ENCODE data around the gene TCL1B. TPM values are rescaled to one million over a fixed set of nuclear protein-coding genes. Genes with fewer than 3 reads are reported as not detected.
"Not testable (repeated sequence)": the region's sequence is repeated elsewhere in the genome, so short reads cannot be mapped to it uniquely, and the experiment has no call there.

The TCL1B gene
- total RNA-seq, 1 experiment from 2014 or later: not detected

- no peak for DNase-seq (ENCODE audit: low read depth)
Measured at GRCh38 chr14:95701846-95702221, 15.6 kb downstream of the TCL1B start.

DNA sequence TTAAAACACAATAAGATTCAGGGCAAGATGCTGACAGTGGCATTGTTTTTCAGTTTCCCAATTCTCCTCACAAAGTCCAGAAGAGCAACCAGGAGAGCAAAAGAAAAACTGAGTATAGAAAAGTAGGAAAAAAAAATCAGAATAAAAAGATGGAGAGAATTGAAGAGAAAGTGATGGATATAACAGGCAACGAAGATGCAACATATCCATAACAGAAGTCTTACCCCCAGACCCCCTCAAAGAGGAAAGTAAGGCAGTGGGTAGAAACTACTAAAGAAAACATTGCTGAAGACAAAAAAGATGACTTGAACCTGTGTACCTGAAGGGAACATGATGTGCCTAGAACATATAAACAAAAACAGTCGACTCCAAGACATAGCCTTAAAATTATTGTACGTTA, 17.1 kb downstream of the TCL1B start:
- DNase-seq (ENCODE audit: low read depth): no peak

- DNase-seq (ENCODE audit: low read depth): no peak
Measured at GRCh38 chr14:95703805-95704204, 17.6 kb downstream of the TCL1B start.

DNA sequence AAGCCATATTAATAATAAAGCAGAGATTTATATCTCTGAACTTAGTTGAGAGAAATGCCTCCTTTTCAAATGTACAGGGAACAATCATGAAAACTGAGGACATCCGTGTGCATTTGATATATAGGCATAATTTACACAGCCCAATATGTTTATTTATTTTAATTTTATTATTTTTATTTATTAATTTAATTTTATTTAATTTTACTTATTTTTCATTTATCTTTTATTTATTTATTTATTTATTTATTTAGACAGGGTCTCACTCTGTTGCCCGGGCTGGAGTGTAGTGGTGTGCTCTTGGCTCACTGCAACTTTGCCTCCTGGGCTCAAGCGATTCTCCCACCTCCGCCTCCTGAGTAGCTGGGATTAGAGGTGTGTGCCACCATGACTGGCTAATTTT, 19.3 kb downstream of the TCL1B start:
- DNase-seq (ENCODE audit: low read depth): no peak

DNA sequence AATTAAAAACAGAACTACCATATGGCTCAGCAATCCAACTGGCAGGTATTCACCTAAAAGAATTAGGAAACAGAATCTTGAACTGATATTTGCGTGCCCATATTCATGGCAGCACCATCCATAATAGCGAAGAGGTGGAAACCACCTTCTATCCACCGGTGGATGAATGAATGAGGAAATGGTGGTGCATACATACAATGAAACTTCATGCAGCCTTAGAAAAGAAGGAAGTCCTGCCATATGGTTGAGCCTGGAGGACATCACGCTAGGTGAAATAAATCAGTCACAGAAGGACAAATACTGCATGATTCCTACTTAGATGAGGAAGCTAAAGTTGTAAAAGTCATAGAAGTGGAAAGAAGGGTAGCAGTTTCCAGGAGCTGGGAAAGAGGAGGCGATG, 21.1 kb downstream of the TCL1B start:
- DNase-seq (ENCODE audit: low read depth): no peak

DNA sequence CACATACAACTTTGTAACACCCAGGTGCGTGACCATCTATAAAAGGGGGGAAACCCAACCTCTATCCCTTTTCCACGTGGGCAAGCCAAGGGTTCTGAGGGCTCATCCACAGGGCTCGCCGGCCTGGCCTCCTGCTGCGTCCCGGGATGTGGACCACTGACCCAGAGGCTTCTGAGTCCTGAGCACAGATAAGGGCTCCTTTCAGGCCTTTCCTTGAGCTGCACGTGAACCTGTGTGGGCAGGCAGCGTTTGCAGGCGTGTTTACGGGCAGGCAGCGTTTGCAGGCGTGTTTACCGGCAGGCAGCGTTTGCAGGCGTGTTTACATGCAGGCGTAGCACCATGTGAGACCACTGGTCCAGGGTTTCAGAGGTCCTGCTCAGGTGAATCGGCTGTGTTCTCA, 23.9 kb downstream of the TCL1B start:
- no peak for DNase-seq (ENCODE audit: low read depth)

DNA sequence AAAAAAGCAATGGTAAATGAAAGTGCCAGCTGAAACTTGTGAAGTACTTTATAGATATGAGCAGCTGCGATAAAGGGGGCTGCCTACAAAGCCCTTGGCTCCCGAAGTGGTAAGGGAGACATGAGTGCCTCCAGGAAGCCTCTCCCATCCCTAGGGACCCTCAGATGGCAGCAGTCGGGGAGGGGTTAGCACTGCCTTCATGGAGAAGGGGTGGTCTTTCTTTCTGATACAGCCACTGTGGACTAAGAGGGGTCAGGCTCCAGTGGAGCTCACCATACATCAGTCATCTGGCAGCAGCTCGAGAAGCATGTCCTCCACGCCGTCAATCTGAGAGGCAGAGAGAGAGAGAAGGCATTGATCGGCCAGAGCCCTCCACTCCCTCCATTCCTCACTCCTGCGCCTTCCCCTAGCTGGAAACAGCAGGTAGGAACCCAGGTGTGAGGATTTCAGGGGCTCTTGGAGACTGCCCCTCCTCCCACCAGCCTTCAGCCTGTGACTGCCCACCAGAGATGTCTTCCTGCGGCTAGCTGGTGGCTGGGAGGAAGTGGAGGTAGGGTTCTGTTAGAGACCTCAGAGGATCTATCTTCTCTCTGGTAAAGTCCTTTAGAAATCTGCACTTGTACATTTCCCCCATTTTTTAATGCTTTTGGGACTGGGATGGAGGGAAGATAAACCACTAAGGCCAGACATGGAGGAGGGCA, 25.4 kb downstream of the TCL1B start:
- DNase-seq (ENCODE audit: low read depth): no peak

GRCh38 chr14:95712398-95712797, 26.2 kb downstream of the TCL1B start:
- no peak for DNase-seq (ENCODE audit: low read depth)

GRCh38 chr14:95713596-95714371, 27.6 kb downstream of the TCL1B start, which contains the start of gene TCL1A:
Gene TCL1A (minus strand): TSS chr14:95714125. CDS start chr14:95714066, 59 bp downstream.
- DNase-seq (ENCODE audit: low read depth): no peak

GRCh38 chr14:95722525-95723190, 36.4 kb downstream of the TCL1B start:
- DNase-seq (ENCODE audit: low read depth): no peak

DNA sequence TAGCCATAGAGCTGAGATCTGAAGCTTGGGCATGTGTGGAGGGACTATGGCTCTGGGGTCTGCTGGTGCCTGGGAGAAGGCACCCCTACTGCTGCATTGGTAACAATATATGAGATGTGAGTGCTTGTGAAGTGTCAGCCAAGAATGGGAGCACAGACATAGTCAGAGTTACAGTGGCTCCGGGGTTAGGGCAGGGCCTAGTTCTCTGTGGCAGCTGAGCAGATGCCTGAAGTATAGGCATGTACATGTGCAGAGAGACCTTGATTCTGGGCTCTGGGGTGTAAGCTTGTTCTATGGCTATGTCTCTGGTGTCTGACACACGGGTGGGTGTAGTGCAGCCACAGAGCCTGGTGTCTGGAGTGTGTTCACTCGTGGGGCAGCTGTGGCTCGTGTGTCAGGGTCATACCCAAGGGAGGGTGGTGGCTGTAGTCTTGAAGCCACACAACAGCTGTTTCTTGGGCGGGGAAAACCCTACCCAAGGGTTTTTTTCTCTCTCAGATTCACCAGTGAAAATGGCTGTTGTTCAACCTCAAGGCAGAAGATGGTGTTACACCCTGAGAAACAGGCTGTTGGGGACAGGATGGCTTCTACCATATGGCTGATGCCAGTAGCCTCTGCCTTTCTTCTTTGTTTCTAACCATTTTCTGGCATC, 39.6 kb downstream of the TCL1B start:
- DNase-seq (ENCODE audit: low read depth): no peak

DNA sequence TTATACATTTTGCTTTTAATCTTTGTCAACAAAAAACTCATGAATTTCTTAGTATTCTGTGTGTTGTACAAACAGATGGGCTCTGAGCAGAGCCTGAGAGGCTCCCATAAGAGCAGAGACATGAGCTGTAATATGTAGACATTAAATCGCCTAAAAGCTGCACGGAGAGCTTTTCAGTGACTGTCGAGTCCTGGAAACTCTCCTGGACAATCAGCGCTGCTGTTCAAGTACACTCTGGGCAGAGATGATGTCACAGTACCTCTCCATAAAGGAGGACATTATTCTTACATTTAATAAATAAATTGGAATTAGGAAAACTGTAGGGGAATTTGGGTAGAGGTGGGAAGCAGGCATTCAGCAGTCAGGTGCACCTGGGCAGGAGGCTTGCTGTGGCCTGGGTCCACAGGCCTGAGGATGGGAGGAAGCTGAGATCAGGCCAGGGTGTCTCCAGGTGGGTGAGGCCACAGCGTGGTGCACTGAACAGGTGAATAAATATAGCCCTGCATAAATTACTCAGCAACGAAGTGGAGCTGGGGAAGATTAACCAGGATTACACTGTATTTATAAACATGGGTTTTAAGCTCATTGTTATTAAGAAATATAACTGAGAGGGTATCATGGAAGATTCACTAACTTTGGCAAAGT, 41.0 kb downstream of the TCL1B start:
- no peak for DNase-seq (ENCODE audit: low read depth)

DNA sequence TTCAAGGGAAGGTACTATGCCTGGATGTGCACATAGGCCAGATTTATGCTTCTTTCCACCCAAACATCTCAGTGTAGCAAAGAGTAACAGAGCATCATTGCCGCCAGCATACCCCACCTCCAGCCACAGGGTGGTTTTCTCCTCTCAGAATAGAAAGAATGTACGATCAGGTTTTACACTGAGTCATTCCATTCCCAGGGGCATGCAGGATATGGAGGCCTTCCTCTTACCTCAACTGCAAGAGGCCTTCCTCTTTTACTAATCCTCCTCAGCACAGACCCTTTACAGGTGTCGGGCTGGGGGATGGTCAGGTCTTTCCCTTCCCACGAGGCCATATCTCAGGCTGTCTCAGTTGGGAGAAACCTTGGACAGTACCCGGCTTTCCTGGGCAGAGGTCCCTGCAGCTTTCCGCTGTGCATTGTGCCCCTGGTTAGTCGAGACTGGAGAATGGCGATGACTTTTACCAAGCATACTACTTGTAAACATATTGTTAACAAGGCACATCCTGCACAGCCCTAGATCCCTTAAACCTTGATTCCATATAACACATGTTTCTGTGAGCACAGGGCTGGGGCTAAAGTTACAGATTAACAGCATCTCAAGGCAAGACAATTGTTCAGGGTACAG, 43.3 kb downstream of the TCL1B start:
- DNase-seq (ENCODE audit: low read depth): not testable (repeated sequence)

DNA sequence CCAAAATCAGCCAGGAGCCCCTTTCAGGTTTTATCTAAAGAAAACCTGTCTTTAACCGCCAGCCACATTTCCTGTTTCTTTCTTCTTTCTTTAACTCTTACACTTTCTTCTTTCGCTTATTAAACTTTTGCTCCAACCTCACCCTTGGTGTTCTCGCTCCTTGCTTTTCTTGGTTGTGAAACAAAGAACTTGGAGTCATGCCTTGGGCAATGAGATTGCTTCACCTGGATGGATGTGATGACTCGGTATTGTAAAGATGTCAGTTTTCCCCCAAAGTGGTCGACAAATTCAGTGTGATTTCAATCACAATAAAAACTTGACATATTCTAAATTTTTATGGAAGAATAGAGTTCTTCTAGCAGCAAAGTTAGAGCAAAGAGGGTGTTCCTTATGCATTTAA, 43.9 kb downstream of the TCL1B start:
- no peak for DNase-seq (ENCODE audit: low read depth)

DNA sequence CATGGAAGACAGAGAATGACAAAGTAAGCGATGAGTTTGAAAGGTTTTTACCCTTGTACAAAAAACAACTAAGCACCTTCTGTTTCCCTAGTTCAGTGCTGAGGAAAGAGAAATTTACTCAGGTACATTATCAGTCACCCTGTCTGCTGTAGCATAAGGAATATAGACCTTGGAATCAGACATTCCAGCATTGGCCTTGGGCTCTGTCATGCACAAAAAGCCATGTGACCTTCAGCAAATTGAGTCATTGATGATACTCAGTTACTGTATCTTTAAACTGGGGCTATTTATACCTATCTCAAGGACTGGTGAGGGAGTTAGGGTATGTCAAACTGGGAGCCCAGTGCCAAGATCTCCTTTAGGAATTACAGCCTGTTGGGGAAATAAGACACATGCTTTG, 47.0 kb downstream of the TCL1B start:
- no peak for DNase-seq (ENCODE audit: low read depth)

- no peak for DNase-seq (ENCODE audit: low read depth)
Measured at GRCh38 chr14:95739356-95739755, 53.1 kb downstream of the TCL1B start.

DNA sequence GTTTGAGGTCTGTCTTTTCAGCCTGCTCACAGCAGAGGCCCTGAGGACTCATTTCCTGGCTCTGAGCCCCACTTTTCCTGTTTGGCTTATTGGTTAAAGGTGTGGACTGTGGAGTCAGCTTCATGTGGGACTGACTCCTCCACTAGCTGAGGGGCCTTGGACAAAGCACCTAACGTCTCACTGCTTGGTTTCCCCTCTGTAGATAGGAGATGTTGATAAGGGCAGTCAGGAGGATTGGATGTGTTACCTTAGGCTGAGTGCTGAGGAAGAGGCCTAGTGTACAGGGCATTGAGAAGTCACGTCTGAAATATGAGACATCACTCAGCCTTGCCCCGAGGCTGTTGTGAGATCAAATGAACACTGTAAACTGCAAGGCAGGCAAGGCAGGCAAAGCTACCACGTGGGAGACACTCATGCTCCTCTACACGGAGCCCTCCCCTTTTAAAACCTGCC, 54.8 kb downstream of the TCL1B start:
- DNase-seq (ENCODE audit: low read depth): peak; percentile 72

DNA sequence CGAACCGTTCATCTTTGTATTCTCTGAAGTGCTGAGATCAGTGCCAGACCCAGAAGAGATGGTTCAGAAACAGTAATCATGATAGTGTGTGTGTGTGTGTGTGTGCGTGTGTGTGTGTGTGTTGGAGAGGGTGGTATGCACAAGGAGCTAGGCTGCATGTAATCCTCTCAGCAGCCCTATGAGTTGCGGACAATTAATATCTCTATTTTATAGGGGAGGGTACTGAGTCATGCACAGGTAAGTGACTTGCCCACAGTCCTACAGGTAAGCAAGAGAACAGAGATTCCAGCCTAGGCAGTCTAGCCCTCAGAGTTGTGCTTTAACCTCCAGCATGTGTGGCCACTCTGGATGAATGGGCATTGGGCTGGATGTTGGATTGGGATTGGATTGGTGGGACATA, 55.6 kb downstream of the TCL1B start:
- DNase-seq (ENCODE audit: low read depth): no peak

Data from M059J (cell line).